K562 (cell line): ENCODE data around the gene RASGRP1. TPM values are rescaled to one million over a fixed set of nuclear protein-coding genes. Genes with fewer than 3 reads are reported as not detected.
A peak's percentile ranks its signal among the peaks of the same experiment; 100 is the strongest.

Source experiments
- ATAC-seq: fragments of 200-7000 bp; cut with Tn5 transposase; 3 replicates; pipeline ENCODE4 v1.9.1; 2020; ENCODE audit warnings: moderate library complexity
- BruUV-seq: library from RNA; stranded (reverse); fragments of 400-500 nt; replicated peaks from 2 replicates; lab custom pipeline; 2021; lab: Mats Ljungman, UMichigan
- CTCF ChIA-PET: fragments of 300-600 bp; formaldehyde crosslinking; extraction: SDS; loops from one replicate; lab custom pipeline; 2021; ENCODE audit warnings: low intra/inter-chr PET ratio; lab: Yijun Ruan, JAX
- POLR2A ChIA-PET: fragments of 300-600, 350-650 bp; sonication (Branson Sonifier 250); formaldehyde crosslinking; extraction: SDS; loops from one replicate; lab custom pipeline; 2021; ENCODE audit warnings: antibody characterized with exemption, inconsistent platforms; lab: Yijun Ruan, JAX
- DNase-seq, 4 experiments: peaks; one replicate each; pipeline versions ENCODE4 v3.0.0 to v3.0.0-alpha.2; 2011 to 2018; ENCODE audit warnings: low spot score in 3 of 4, mixed read lengths in 3 of 4; ENCODE audit errors: extremely low read depth in 1 of 4
- FAIRE-seq: peaks from 2 replicates; lab custom pipeline; 2011; peaks lifted over from hg19 to GRCh38; lab: Jason Lieb, UNC
- H2AFZ ChIP-seq: 2 replicates; pipeline ENCODE4 v1.6.0; 2011; ENCODE audit warnings: low read depth, low read length, control low read depth, inconsistent platforms
- H3K27ac ChIP-seq: fragments of 200-600 bp; 3 replicates; pipeline ENCODE4 v1.8.0; 2011; ENCODE audit warnings: low read depth, mild to moderate bottlenecking, control low read depth, inconsistent platforms, low read length, moderate library complexity, mixed read lengths; ENCODE audit errors: extremely low read depth
- H3K27me3 ChIP-seq, 2 experiments: fragments of 300-600 bp in 1 of 2; 2 replicates in 1 of 2; 3 replicates in 1 of 2; pipeline versions ENCODE4 v1.6.0 to v1.8.0; 2011; ENCODE audit warnings: inconsistent platforms in 2 of 2, low read length in 2 of 2, mild to moderate bottlenecking in 1 of 2, mixed read lengths in 1 of 2, moderate library complexity in 1 of 2; ENCODE audit not compliant: control insufficient read depth in 2 of 2, insufficient read depth in 2 of 2
- H3K36me3 ChIP-seq: fragments of 300-600 bp; 3 replicates; pipeline ENCODE4 v1.8.0; 2011; ENCODE audit warnings: mild to moderate bottlenecking, low read length, inconsistent platforms; ENCODE audit not compliant: control insufficient read depth, insufficient read depth
- H3K4me1 ChIP-seq, 2 experiments: fragments of 200-600 bp in 1 of 2; replicated peaks in 1 of 2; 2 replicates in 1 of 2; 3 replicates in 1 of 2; pipeline versions ENCODE4 v1.5.1 to v1.8.0; 2011; ENCODE audit warnings: inconsistent platforms in 2 of 2, low read length in 2 of 2, mild to moderate bottlenecking in 1 of 2, mixed read lengths in 1 of 2, moderate library complexity in 1 of 2; ENCODE audit not compliant: control insufficient read depth in 2 of 2, insufficient read depth in 2 of 2
- H3K4me2 ChIP-seq: 2 replicates; pipeline ENCODE4 v1.6.1; 2011; ENCODE audit warnings: low read length, control low read depth, inconsistent platforms, mixed read lengths; ENCODE audit not compliant: insufficient read depth
- H3K4me3 ChIP-seq: fragments of 200-600 bp; sonication (generic), shearing (Covaris generic); 2 replicates; pipeline ENCODE4 v1.5.1; 2016; ENCODE audit warnings: control low read depth, inconsistent platforms
- H3K79me2 ChIP-seq: fragments of 200-600 bp; 3 replicates; pipeline ENCODE4 v1.8.0; 2011; ENCODE audit warnings: low read length, inconsistent platforms; ENCODE audit not compliant: control insufficient read depth, insufficient read depth
- H3K9ac ChIP-seq, 2 experiments: 2 replicates each; pipeline versions ENCODE4 v1.6.0 to v1.6.1; 2011; ENCODE audit warnings: low read depth in 2 of 2, low read length in 2 of 2, control low read depth in 1 of 2, inconsistent platforms in 1 of 2, mild to moderate bottlenecking in 1 of 2, mixed read lengths in 1 of 2; ENCODE audit not compliant: insufficient read depth in 1 of 2
- H3K9me1 ChIP-seq: one replicate; pipeline ENCODE4 v1.6.0; 2011; ENCODE audit warnings: inconsistent platforms, mild to moderate bottlenecking, low read length, moderate library complexity; ENCODE audit not compliant: control insufficient read depth, insufficient read depth
- H3K9me3 ChIP-seq: replicated peaks from 2 replicates; pipeline ENCODE4 v1.5.1; 2011; ENCODE audit warnings: low read depth, low read length, inconsistent platforms; ENCODE audit not compliant: control insufficient read depth, insufficient read depth
- H4K20me1 ChIP-seq: replicated peaks from 2 replicates; pipeline ENCODE4 v1.6.1; 2011; ENCODE audit warnings: low read length, inconsistent platforms, mixed read lengths; ENCODE audit not compliant: control insufficient read depth, insufficient read depth
- CEBPB ChIP-seq: fragments of 450-650 bp; IDR thresholded peaks from 2 replicates; pipeline ENCODE4 v1.6.1; 2016; ENCODE audit warnings: missing genetic modification characterization, missing compliant biosample characterization
- CEBPG ChIP-seq, 3 experiments: fragments of 200-800 bp in 1 of 3; sonication (Bioruptor generic) in 1 of 3; sonication (generic) in 1 of 3; formaldehyde crosslinking in 1 of 3; IDR thresholded peaks in 2 of 3; conservative IDR thresholded peaks in 1 of 3; 2 replicates each; pipeline versions ENCODE4 v1.6.1 to v1.8.0; 2016 to 2022; ENCODE audit warnings: missing compliant biosample characterization in 2 of 3, missing genetic modification characterization in 2 of 3, mild to moderate bottlenecking in 1 of 3, missing genetic modification reagents in 1 of 3
- WGBS: fragments of 100-300 bp; shearing (Covaris generic); methylation state at CpG from one replicate; pipeline ENCODE4 v1.1.6; 2016; ENCODE audit warnings: low coverage, mixed read lengths; ENCODE audit not compliant: insufficient coverage; ENCODE audit errors: missing lambda C conversion rate; 5-methylcytosine and 5-hydroxymethylcytosine counted together
- in situ Hi-C: fragments of 300-500 bp; cut with MboI; formaldehyde crosslinking; loops from 4 replicates; pipeline ENCODE4 v1.15.0; 2018; ENCODE audit warnings: inconsistent platforms, mixed read lengths
- intact Hi-C: fragments of 100-400 bp; cut with micrococcal nuclease; formaldehyde crosslinking; loops from 2 replicates; pipeline ENCODE4 v1.14.2; 2022
- polyA plus RNA-seq, 8 experiments: library from polyadenylated mRNA; depleted of rRNA in 4 of 8; stranded (reverse) in 5 of 8; unstranded in 3 of 8; fragments of >200 nt; fragmentation: Nextera tagmentation in 2 of 8; fragmentation: Illumina TruSeq in 1 of 8; extraction: Ambion mirVana in 2 of 8; extraction: Trizol in 1 of 8; gene quantifications; 2 replicates each; pipeline versions ENCODE4 v1.2.1 to v1.2.3, GENCODE V29; 2011 to 2014; ENCODE audit warnings: inconsistent platforms in 1 of 8, missing spikeins in 1 of 8
- total RNA-seq, 7 experiments: library from RNA; depleted of rRNA in 6 of 7; stranded (reverse); fragments of >200 nt in 6 of 7; fragmentation: Illumina TruSeq in 2 of 7; extraction: Trizol in 2 of 7; gene quantifications; 2 replicates each; pipeline versions ENCODE4 v1.2.1 to v1.2.3, GENCODE V29; 2011 to 2021; ENCODE audit warnings: low replicate concordance in 1 of 7
- TF ChIP-seq, protein P1 (sequence below), 2 experiments: fragments of 200-800 bp in 1 of 2; sonication (Bioruptor generic) in 1 of 2; sonication (generic) in 1 of 2; formaldehyde crosslinking in 1 of 2; IDR thresholded peaks in 1 of 2; conservative IDR thresholded peaks in 1 of 2; 2 replicates each; pipeline versions ENCODE4 v1.5.0 to v1.6.1; 2016 to 2020; ENCODE audit warnings: missing compliant biosample characterization in 1 of 2, missing genetic modification characterization in 1 of 2, missing genetic modification reagents in 1 of 2

Gene RASGRP1
- total and polyA plus RNA-seq, 9 of the 15 experiments (the other 6 are each of a cell fraction or from before 2014, with no cell fraction given) = 0.14 to 0.72 (median 0.31) TPM

GRCh38 chr15:38471974-38472373, 92.6 kb downstream of the RASGRP1 start:
- H3K79me2 ChIP-seq = no peaks in the 10 kb centered on the region
- CTCF ChIA-PET = no interaction called here
- H3K36me3 ChIP-seq = peaks cover 66% of the 10 kb centered on the region
- no peak overlapping the region for H3K27ac ChIP-seq
- 98% methylated on average over 2 of the region's 2 CpGs for WGBS
- in situ Hi-C loops = loop anchor here (10.0 kb wide), 1 partner anchor 223 kb away; no protein-coding TSS in a partner anchor
- no peaks in the 10 kb centered on the region for H3K9me1 ChIP-seq
- H3K4me1 ChIP-seq = no peaks in the 10 kb centered on the region
- ATAC-seq (no peak), DNase-seq (no peak)
- BruUV-seq = no TSS peak
- H4K20me1 ChIP-seq = no peaks in the 10 kb centered on the region
- TF ChIP-seq CEBPB (tag) (peak; percentile 75), CEBPG (CRISPR knock-in tag; IDR thresholded peaks at IDR 0.05) (no peak), CEBPG (tag; conservative IDR thresholded peaks at IDR 0.05 in 1 of 2, IDR thresholded peaks at IDR 0.05 in 1 of 2) (peak in 1 of 2 experiments; percentile 83; a peak in 3 of 4 replicates)
- TF ChIP-seq, protein P1, sequence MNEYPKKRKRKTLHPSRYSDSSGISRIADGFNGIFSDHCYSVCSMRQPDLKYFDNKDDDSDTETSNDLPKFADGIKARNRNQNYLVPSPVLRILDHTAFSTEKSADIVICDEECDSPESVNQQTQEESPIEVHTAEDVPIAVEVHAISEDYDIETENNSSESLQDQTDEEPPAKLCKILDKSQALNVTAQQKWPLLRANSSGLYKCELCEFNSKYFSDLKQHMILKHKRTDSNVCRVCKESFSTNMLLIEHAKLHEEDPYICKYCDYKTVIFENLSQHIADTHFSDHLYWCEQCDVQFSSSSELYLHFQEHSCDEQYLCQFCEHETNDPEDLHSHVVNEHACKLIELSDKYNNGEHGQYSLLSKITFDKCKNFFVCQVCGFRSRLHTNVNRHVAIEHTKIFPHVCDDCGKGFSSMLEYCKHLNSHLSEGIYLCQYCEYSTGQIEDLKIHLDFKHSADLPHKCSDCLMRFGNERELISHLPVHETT (CRISPR knock-in tag; conservative IDR thresholded peaks at IDR 0.05 in 1 of 2, IDR thresholded peaks at IDR 0.05 in 1 of 2) = no peak
- TF ChIP-seq, all 486 proteins: peak for 2
- H3K9ac ChIP-seq = no peak overlapping the region
- intact Hi-C loops = loop anchor here (10.0 kb wide), 1 partner anchor 93 kb away; the partner anchor contains the start of gene RASGRP1
- H3K4me3 ChIP-seq = no peak overlapping the region
- FAIRE-seq = no peak
- H2AFZ ChIP-seq = no peak overlapping the region
- H3K4me2 ChIP-seq = no peak overlapping the region
- H3K27me3 ChIP-seq = no peaks in the 10 kb centered on the region
- POLR2A ChIA-PET = interaction anchor here (1.8 to 2.4 kb wide), 2 partner anchors 9 to 18 kb away, joined by 5 to 9 read pairs; partner anchors contain the start of gene FAM98B
- H3K9me3 ChIP-seq = no peaks in the 10 kb centered on the region
